SKM-1 treated with dmso at 0.1 percent for 144 hours (cell line): ENCODE results near the gene DRD4.

ENCODE experiments used
- DNase-seq: peaks from one replicate; lab custom pipeline; 2025; ENCODE audit not compliant: unreplicated experiment; lab: John Stamatoyannopoulos, UW

Gene DRD4

GRCh38 chr11:620935-621814 is 15.9 kb upstream of the DRD4 start:
- DNase-seq = no peak

- no peak for DNase-seq
Measured at GRCh38 chr11:621838-622237, 15.2 kb upstream of the DRD4 start.

GRCh38 chr11:623349-623869 is 13.7 kb upstream of the DRD4 start:
- no peak for DNase-seq

- DNase-seq = no peak
Measured at GRCh38 chr11:623999-624704, 12.9 kb upstream of the DRD4 start.

- no peak for DNase-seq
Measured at GRCh38 chr11:624705-625635, 12.1 kb upstream of the DRD4 start, which contains the start of gene CDHR5. Gene CDHR5, minus strand, starts transcription at chr11:624955. Its CDS starts 53 bp downstream, at chr11:624902.

- DNase-seq = no peak
Measured at GRCh38 chr11:625636-626268, 11.3 kb upstream of the DRD4 start.

- DNase-seq = no peak
Measured at GRCh38 chr11:626475-627307, 10.4 kb upstream of the DRD4 start, which contains the start of gene SCT. Gene SCT, minus strand, starts transcription at chr11:627181. Its CDS starts 38 bp downstream, at chr11:627143.

- no peak for DNase-seq
Measured at GRCh38 chr11:627308-627576, 9.8 kb upstream of the DRD4 start.

GRCh38 chr11:628056-628455 is 9.0 kb upstream of the DRD4 start:
- no peak for DNase-seq

- no peak for DNase-seq
Measured at GRCh38 chr11:629237-629583, 7.9 kb upstream of the DRD4 start.

- DNase-seq = no peak
Measured at GRCh38 chr11:630871-631270, 6.2 kb upstream of the DRD4 start.

GRCh38 chr11:635945-636510 is 1.0 kb upstream of the DRD4 start:
- DNase-seq = no peak

GRCh38 chr11:637333-637592 is 194 bp downstream of the DRD4 start:
- DNase-seq = no peak

GRCh38 chr11:637593-638521 is 788 bp downstream of the DRD4 start:
- DNase-seq = no peak

GRCh38 chr11:638631-639331 is 1.7 kb downstream of the DRD4 start:
- DNase-seq = no peak

- no peak for DNase-seq
Measured at GRCh38 chr11:639332-639955, 2.4 kb downstream of the DRD4 start.

GRCh38 chr11:640021-640706 is 3.1 kb downstream of the DRD4 start:
- no peak for DNase-seq
